Stimulated activated CD8-positive, alpha-beta memory T cell treated with anti-CD3 and anti-CD28 coated beads, Interleukin-12 subunit alpha, Interleukin-12 subunit beta, amount 100 ng/mL, for 24 hours (primary cell): ENCODE data around the gene LAMB1.
"Not testable (repeated sequence)": the region's sequence is repeated elsewhere in the genome, so short reads cannot be mapped to it uniquely, and the experiment has no call there.

ENCODE experiments used
- DNase-seq: peaks from one replicate; pipeline ENCODE4 v3.0.0-alpha.2; 2020; ENCODE audit errors: extremely low read depth

The LAMB1 gene

DNA sequence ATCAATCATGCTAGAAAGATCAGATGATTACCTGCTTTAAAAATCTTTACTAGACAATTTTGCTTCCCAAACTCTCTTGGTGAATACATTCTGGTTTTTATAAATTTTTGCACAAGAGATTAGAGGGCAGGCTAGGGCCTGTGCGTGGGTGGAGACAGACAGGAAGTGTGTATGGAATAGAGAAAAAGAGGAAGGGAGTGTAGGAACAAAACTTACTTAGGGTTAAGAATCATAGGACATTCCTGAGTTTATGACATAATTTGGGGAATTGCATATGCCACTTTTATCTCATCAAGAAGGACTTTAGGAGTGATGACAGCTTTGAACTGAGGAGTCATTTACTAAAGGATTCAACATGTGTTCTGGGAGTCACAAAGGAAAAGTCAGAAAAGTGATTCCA, 31.3 kb downstream of the LAMB1 start:
- DNase-seq, result no peak

DNA sequence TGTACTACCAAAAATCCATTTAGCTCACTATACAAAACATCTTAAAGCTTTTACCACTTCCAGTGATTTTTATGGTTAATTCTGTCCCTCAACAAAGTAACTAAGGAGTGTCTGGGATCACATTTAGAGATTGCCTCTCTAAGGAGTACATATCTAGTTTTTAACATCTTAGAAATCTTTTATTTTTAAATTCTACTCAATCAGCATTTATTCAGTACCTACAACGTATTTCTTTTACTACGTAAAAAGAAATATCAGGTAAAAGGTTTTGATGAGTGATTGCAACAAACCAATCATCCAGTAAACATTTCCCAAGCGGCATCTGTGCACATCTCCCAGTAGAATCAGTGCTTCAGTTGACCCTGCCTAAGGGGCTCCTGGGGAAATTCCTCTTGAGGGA, 31.9 kb downstream of the LAMB1 start:
- DNase-seq, result no peak

DNA sequence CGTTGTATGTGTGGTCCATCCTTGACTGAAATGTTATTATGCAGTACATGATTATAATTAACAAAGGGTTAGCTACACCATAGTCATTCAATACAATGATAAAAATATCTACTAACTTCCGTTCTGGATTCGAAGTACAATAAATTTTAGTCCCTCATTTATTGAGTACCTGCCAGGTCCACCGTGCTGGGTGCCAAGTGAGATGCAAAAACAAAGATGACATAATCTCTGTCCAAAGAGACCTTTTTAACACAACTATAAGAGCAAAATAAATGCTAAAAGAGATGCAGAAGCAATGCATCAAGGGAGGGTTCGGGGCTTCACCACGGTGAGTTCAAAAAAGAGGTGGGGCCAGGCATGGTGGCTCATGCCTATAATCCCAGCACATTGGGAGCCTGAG, 33.1 kb downstream of the LAMB1 start:
- no peak for DNase-seq

DNA sequence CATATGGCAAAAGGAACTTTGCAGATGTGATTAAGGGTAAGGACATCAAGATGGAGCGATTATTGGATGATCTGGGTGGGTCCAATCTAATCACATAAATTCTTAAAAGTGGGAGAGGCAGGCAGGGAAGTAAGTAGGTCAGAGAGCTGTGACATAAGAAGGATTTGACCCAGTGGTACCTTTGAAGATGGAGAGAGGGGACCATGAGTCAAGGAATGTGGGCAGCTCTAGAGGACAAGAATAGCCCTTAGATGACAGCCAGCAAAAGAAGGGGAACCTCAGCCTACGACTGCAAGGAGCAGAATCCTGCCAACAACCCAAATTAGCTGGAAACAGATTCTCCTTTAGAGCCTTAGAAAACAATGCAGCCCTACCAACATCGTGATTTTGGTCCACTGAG, 34.5 kb downstream of the LAMB1 start:
- no peak for DNase-seq

DNA sequence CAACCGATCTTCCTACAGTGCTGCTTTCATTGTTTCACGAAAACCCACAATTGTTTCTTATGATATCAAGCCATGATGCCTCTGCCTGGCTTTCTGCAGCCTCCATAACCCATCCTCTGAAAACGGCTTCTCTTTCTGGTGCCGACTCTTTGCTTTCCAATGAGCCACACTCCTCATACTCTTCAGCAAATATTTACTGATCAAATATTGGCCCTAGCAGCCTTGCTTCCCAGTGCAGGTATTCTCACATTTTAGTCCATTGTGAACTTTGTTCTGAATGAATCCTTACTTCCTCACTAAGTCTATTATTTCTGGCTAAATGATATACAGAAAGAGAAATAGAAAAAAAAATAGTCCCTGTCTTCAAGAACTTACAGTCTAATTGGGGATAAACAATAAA, 35.5 kb downstream of the LAMB1 start:
- no peak for DNase-seq

DNA sequence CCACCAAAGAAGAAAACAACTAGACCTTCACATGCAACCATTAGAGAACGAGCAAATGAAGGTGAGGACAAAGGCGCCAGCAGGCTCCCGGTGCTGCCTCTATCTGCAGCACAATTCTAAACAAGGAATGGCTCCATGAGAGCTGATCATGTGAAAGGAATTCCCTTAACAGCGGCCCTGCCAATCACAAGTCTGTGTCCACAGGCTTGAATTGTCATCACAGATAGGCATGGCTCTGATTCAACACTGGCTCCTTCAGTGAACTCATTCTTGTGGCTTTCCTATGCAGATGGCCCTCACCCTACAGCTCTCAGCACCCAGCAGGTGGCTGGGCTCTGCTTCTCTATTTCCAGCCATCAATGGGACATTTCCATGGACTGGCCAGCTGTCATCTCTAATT, 36.2 kb downstream of the LAMB1 start:
- DNase-seq, result no peak

DNA sequence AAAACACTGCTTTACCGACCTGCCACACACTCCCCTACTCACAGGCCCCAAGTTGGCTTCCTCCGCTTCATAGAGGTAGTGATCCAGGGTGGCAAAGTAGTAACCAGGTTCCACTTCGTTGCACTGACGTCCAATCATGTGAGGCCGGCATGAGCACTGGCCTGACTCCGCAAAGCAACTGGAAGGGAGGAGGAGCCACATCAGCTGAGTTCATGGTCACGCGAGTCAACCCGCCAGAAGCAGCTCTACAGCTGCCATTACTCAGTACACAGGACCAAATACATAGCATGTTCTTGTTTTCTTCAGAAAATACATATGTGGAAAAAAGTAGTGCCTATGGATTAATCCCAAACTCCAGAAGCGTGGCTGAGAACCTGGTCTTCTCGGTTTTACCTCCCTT, 38.5 kb downstream of the LAMB1 start:
- no peak for DNase-seq

DNA sequence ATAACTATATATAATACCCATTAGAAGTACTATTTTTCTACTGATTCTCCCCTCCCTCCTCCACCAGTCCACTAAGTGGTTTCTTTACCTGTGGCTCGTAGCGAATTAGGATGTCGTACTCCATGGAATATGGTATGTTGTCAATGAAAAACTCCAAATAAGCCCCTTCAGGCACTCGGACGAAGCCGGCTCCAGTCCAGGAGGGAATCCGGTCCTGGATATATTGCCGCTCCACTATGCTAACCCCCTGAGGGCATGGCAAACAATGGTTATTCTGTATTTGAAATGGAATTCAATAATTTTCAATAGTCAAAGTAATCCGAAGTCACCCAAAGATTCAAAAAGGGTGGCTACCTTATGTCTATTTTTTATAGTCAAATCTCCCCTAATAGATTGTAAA, 40.1 kb downstream of the LAMB1 start:
- no peak for DNase-seq

DNA sequence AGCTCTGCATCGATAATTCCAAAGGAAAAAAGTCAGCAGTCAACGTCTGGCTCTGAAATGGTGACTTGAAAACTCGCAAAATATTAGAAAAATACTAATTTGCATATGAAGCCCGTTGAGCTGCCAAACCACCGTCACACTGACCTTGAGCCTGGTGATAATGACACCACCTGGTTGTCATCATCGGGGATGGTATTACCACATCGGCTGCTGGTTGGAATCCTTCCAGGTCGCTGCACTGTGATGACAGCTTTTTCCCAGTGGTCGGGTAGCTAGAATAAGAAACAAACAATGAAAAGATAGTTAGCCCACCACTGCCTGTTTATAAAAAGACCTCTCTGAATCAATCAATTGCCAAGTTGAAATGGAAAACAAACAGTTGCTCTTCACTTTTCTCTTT, 41.6 kb downstream of the LAMB1 start:
- no peak for DNase-seq

DNA sequence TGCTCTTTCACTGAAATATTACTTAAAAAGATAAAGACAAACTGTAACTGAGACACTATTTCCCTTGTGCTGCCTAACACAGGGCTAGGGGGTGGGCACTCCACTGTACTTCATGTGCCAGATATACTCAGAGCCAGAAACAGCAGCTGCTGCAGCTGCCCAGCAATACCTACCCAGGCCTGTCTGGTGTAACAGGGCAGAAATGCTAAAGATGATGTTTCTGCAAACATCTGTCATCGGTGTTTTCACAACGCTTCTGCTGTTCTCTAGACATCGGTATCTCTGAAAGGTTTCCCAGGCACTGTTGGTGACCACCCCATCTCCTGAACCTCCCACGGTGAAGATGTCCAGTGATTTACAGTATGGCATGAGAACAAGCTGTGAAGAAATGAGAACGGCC, 42.7 kb downstream of the LAMB1 start:
- DNase-seq, result no peak

DNA sequence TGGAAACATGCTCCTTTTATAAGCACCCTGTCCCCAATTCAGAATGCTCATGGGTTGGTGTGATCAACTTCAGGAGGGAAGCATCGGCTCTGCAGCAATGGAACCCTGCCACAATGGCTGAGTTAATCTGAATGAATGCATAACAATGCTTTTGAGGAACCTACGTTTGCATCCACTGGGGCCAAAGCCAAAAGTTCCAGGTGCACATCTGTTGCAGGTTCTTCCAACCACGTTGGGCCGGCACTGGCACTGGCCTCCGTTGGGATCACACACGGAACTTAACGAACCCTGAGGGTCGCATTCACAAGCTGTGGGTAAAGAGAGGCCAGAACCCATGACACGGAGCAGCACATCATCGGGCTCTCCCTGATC, 43.4 kb downstream of the LAMB1 start:
- no peak for DNase-seq

DNA sequence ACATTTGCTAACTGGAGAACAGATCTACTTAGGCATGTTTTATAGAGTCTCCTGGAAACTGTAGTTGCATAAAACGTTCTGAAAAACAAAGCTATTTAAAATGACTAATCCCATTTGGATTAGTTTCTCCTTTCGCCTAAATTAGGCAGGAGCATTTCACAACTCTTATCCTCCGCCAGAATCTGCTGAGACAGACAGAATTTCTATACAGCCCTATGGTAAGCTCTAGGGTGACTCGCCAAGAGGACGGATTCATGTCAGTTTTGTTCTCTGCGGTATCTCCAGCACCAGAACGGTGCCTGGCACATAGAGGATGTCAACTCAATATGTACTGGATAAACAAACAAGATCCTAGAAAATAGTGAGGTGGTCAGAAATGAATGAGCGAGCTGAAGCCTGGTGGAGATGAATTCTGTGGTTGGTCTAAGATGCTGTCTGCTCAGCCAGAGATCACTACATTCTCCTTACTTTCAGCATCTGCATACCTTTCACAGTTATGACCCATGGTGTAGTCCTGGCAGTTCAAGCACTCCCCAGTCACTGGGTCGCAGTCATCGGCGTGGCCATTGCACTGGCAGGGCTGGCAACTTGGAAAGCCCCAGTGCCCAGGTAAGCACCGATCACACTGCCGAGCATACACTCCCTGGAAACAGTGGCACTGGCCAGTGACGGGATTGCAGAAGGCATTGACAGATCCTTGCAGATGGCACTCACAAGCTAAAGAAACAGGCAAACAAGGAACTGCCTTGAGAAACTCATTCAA, 44.0 kb downstream of the LAMB1 start:
- DNase-seq, result no peak

DNA sequence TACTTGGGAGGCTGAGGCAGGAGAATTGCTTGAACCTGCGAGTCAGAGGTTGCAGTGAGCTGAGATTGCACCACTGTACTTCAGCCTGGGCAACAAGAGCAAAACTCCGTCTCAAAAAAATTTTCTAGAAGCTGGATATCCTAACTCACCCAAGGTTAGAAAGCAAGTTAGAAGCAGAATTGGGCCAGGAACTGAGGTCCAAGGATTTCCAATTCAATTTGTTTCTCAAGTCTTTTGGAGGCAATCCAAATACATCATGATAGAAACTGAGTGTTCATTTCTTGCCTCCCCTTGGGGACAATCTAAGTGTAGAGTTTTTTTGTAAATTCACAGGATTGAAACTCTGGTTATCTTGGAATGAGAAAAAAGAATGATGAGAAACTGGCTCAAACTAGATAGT, 45.5 kb downstream of the LAMB1 start:
- DNase-seq, result no peak

DNA sequence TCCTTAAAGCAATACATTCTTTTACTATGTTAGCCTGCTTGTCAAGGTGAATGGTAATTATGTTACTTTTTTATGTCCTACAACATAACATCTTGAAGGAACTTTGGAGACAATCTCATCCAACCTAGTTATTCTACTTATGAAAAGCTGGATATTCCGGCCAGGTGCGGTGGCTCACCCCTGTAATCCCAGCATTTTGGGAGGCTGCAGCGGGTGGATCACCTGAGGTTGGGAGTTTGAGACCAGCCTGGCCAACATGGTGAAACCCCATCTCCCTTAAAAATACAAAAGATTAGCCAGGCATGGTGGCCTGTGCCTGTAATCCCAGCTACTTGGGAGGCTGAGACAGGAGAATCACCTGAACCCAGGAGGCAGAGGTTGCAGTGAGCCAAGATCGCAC, 46.0 kb downstream of the LAMB1 start:
- DNase-seq, result not testable (repeated sequence)

DNA sequence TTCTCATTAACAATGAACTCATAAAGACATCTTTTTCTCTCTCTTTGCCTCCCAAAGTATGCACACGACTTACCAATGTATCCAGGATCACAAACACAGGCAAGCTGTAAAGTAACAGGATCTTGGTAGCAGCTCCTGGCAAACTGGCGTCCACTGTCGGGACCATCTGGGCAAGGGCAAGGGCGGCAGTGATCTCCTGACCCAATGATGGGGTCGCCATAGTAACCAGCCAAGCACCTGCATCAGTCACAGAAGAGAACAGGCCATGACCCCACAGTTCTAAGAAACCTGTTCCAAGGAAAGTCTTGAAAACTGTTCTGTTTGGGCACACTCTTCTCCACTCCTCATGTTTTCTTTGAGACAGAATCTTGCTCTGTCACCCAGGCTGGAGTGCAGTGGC, 47.6 kb downstream of the LAMB1 start:
- DNase-seq, result no peak

DNA sequence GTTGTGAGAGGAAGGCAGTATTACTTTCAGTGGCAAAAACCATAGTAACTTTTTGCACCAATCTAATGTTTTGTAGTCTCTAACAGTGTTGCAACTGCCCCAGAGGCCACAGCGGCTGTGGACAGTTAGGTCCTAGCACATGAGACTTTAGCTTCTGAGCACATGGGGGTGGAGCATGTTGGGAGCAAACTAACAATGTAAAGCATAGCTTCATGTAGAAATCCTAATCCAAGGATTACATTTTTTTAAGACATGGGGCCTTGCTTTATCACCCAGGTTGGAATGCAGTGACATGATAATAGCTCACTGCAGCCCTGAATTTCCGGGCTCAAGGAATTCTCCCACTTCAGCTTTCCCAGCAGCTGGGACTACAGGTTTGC, 49.0 kb downstream of the LAMB1 start:
- DNase-seq, result no peak

DNA sequence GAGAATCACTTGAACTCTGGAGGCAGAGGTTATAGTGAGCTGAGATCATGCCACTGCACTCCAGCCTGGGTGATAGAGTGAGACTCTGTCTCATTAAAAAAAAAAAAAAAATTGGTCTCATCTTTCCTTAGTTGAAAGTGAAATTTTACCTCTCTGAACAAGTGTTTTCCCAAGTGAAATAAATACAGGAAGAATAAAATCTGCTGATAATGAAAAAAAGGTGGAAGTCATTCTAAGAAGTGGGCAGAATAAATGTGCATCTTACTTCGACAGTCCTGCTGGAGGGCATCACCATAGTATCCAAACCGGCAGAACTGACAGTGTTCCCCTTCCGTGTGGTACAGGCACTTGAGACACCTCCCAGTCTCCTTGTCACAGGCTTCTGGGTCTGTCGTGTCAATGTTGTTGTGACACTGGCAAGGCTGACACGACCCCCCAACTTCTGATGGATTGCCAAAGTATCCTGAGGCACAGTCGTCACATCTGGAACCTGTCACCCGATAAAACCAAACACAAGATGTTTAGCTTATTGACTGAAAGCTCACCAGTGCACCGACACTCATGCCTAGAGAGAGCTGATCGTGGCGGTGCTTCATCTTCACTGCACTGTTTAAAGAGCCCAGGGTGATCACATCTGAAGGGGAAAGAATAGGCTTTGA, 49.6 kb downstream of the LAMB1 start:
- DNase-seq, result no peak

DNA sequence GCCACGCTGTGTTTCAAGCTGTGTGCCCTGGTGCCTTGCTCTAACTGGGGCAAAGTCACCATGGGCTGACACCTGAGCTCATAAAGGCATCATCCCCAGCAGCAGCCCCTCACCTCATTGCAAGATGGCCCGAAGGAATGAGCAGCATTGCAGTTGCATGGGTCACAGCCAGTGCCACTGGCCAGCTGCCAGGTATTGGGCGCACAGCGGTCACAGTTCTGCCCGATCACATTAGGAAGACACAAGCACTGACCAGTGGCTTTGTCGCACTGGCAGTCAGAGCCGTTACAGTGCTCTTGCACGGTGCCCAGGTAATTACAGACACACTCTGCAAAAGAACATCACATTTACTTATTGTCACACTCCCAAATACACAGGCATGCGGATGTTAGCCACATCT, 51.1 kb downstream of the LAMB1 start:
- no peak for DNase-seq

DNA sequence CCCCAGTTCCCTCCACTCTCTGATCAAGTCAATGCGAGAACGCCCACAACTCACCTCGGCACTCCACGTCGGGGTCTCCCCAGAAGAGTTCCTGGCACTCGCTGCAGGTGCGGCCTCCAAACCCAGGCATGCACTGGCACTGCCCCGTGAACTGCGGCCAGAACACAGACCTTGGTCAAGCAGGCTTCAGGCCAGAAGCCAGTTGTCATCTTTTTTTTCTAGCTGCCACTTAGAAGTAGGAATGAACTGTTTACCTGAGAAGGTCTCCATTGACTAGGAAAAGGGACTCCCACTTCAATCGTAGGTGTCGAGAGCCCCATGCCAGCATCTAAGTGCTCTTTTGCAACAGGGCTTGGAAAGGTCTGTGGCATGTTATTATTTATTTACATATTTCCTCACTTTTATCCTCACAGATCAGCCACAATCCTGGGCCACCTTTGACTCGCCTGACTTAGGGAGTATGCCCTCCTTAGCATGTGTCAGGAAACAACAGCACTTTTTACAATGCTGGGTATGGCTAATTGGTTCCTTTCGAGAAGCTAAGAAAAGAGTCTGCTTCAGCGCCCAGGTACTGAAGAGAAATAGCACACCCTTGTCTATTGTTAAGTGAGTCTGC, 51.7 kb downstream of the LAMB1 start:
- DNase-seq, result no peak

DNA sequence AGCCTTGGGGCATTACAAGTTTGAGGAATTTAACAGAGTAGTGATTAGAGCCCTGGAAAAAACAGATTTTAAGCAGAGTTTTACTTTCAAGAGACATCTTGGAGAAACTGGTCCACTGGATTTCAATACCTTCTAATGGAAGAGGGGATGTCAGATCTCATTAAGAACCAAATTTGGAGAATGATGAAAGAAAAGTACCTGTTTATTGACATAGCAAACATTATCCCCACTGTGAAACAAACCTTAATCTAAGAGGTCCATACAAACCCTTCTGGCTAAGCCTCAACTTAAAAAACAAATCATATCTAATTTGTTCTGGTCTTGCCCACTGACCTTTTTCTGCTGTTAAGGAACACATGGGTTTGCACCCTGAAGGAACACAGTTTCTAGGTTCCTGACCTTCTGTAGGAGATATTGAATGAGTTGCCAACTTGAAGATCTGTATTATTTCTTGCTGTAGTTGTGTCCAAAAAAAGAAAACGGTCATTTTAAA, 53.5 kb downstream of the LAMB1 start:
- no peak for DNase-seq

DNA sequence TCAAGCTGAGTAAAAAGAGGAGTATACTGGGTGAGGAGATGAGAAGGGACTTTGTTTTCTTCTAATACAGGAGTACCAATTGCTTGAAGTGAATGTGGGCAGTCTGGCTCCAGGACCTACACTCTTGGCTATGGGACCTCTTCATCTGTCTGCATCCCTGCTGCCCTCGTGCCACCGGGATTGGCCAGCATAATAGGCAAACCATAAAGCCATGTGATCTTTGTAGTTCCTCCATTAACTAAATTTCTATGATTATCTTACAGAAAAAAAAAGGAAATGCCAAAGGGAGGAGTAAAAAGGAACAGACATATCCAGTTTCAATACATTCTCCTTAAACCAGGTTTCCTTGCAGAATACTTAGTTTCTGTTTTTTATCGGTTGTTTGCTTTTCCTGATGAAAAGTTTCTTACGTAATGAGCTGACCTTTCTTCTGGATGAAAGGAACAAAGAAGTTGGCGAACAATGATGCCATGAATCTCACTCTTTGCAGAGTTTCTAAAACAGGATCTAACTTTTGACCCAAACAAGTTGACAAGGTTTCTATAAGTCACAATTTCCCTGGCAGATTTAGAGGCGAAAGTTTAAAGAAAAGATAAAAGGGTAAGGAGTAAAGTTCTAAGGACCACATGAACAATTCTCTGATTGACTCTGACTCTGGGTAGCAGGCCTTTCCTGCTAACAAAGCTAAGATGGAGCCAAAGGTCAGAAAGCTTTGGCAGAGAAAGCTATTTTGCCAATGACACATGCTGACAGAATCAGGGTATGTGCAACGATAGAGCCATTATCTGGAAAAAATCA, 54.1 kb downstream of the LAMB1 start:
- no peak for DNase-seq

DNA sequence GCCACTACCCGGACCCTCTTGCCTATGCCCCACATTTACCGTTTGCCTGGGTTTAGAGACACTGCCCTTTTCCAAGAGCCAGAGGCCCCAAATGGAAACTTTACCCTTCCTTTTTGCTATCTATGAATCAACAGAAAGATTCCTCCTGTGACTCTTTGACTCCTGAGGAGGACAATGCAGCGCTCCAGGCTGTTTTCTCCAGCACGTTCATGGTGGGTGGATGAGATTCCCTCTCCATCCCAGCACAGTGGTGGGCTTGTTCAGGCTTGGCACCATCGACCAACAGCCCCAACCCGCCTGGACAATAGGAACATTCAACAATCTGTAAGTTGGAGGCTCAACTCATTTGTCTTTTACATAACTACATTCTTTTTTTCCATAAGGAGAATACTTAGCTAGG, 56.1 kb downstream of the LAMB1 start:
- DNase-seq, result no peak
